Ascending aorta (tissue), 2 donors: ENCODE data around the gene SMYD1. TPM values are rescaled to one million over a fixed set of nuclear protein-coding genes. Genes with fewer than 3 reads are reported as not detected.

Experiments
- DNase-seq, 2 donors: peaks; one replicate each; pipeline ENCODE4 v3.0.0-alpha.2; 2019; ENCODE audit warnings: low spot score in 2 of 2
- H3K27ac ChIP-seq, 2 donors: fragments of 200-600 bp; sonication (generic); one replicate each; pipeline ENCODE4 v1.5.1; 2016 to 2017; ENCODE audit warnings: mild to moderate bottlenecking in 1 of 2
- H3K27me3 ChIP-seq: fragments of 200-600 bp; sonication (generic); one replicate; pipeline ENCODE4 v1.5.1; 2017
- H3K36me3 ChIP-seq, 2 donors: fragments of 200-600 bp; sonication (generic); one replicate each; pipeline ENCODE4 v1.5.1; 2016
- H3K4me1 ChIP-seq, 2 donors: fragments of 200-600 bp; sonication (generic); one replicate each; pipeline ENCODE4 v1.5.1; 2016 to 2017; ENCODE audit warnings: mild to moderate bottlenecking in 1 of 2
- H3K4me3 ChIP-seq, 2 donors: fragments of 200-600 bp; sonication (generic); one replicate each; pipeline ENCODE4 v1.5.1; 2016 to 2017; ENCODE audit warnings: mild to moderate bottlenecking in 1 of 2
- H3K9me3 ChIP-seq, 2 donors: fragments of 200-600 bp; sonication (generic); one replicate each; pipeline ENCODE4 v1.5.1; 2016
- intact Hi-C: fragments of 100-400 bp; cut with DNase I; formaldehyde crosslinking; loops from one replicate; pipeline ENCODE4 v1.15.1; 2023
- total RNA-seq: library from RNA; depleted of rRNA; stranded (reverse); fragments of >200 nt; gene quantifications from one replicate; pipeline ENCODE4 v1.1.0, GENCODE V29; 2016
- TF ChIP-seq, protein P1 (sequence below), 3 experiments: fragments of 200-600 bp in 2 of 3; fragments of 450-650 bp in 1 of 3; sonication (generic) in 2 of 3; IDR thresholded peaks; one replicate each; pipeline ENCODE4 v1.5.1; 2016 to 2019; ENCODE audit warnings: antibody characterized with exemption in 3 of 3, mild to moderate bottlenecking in 1 of 3, moderate library complexity in 1 of 3

Gene SMYD1
- total RNA-seq, 1 donor from 2014 or later, result not detected

DNA sequence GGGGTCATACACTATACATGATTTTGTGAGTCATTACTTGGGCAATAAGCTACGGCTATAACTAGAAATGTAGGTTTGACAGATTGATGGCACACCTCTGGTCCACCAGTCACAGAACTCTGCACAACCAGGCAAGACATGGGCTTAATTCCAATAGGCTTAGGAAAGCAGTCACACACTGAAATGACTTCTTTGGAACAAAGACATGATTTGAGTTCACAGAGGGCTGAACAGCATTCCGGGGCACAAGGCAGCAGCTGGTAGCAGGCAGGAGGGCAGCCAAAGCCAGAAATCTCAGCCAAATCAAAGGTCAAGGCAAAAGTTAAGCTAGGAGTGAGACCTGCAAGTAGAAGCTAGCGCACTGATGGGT, 32.8 kb downstream of the SMYD1 start:
- Histone ChIP-seq H3K27me3 (no peaks in the 10 kb centered on the region), H3K9me3 (no peaks in the 10 kb centered on the region), H3K27ac (no peak overlapping the region), H3K36me3 (no peaks in the 10 kb centered on the region), H3K4me3 (no peak overlapping the region), H3K4me1 (no peaks in the 10 kb centered on the region)
- intact Hi-C loops, result no loop called here
- no peak for DNase-seq
- TF ChIP-seq, protein P1, sequence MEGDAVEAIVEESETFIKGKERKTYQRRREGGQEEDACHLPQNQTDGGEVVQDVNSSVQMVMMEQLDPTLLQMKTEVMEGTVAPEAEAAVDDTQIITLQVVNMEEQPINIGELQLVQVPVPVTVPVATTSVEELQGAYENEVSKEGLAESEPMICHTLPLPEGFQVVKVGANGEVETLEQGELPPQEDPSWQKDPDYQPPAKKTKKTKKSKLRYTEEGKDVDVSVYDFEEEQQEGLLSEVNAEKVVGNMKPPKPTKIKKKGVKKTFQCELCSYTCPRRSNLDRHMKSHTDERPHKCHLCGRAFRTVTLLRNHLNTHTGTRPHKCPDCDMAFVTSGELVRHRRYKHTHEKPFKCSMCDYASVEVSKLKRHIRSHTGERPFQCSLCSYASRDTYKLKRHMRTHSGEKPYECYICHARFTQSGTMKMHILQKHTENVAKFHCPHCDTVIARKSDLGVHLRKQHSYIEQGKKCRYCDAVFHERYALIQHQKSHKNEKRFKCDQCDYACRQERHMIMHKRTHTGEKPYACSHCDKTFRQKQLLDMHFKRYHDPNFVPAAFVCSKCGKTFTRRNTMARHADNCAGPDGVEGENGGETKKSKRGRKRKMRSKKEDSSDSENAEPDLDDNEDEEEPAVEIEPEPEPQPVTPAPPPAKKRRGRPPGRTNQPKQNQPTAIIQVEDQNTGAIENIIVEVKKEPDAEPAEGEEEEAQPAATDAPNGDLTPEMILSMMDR (IDR thresholded peaks at IDR 0.05), result no peak

GRCh38 chr2:88108796-88109195, 41.2 kb downstream of the SMYD1 start:
- TF ChIP-seq, protein P1 (IDR thresholded peaks at IDR 0.05), result no peak
- no peaks in the 10 kb centered on the region for H3K36me3 ChIP-seq
- intact Hi-C loops, result no loop called here

DNA sequence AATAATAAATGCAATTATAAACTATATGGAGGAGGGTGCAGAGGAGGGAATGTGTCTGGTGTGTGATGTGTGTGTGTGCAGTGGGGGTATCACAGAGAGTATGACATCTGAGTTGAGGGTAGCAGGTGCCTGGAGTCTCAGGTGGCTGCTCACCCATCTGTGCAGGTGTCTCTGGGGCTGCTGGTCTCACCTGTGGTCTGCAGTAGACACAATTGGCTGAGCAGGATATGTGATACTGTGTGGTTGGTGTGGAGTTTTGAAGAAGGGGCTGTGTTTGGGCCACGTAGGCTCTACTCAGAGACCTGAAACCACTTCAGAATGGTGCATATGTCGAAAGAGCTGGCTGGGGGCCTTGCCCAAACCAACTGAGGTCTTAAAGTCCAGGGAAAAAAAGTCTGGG, 43.2 kb downstream of the SMYD1 start:
- Histone ChIP-seq H3K4me1 (no peaks in the 10 kb centered on the region), H3K4me3 (no peak overlapping the region), H3K9me3 (no peaks in the 10 kb centered on the region), H3K27me3 (no peaks in the 10 kb centered on the region), H3K27ac (no peak overlapping the region), H3K36me3 (no peaks in the 10 kb centered on the region)
- DNase-seq, result no peak
- TF ChIP-seq, protein P1 (IDR thresholded peaks at IDR 0.05), result no peak
- intact Hi-C loops, result no loop called here

More at GRCh38 chr2:88108796-88109195, 41.2 kb downstream of the SMYD1 start:
- Histone ChIP-seq H3K27ac (no peak overlapping the region), H3K4me3 (no peak overlapping the region), H3K4me1 (no peaks in the 10 kb centered on the region), H3K27me3 (no peaks in the 10 kb centered on the region), H3K9me3 (no peaks in the 10 kb centered on the region)
- no peak for DNase-seq

GRCh38 chr2:88113069-88113468, 45.4 kb downstream of the SMYD1 start:
- DNase-seq, result no peak
- H3K36me3 ChIP-seq, result no peaks in the 10 kb centered on the region
- TF ChIP-seq, protein P1 (IDR thresholded peaks at IDR 0.05), result no peak
- H3K9me3 ChIP-seq, result no peaks in the 10 kb centered on the region
- no peak overlapping the region for H3K4me3 ChIP-seq
- H3K4me1 ChIP-seq, result no peaks in the 10 kb centered on the region
- no peaks in the 10 kb centered on the region for H3K27me3 ChIP-seq
- intact Hi-C loops, result no loop called here
- H3K27ac ChIP-seq, result no peak overlapping the region

DNA sequence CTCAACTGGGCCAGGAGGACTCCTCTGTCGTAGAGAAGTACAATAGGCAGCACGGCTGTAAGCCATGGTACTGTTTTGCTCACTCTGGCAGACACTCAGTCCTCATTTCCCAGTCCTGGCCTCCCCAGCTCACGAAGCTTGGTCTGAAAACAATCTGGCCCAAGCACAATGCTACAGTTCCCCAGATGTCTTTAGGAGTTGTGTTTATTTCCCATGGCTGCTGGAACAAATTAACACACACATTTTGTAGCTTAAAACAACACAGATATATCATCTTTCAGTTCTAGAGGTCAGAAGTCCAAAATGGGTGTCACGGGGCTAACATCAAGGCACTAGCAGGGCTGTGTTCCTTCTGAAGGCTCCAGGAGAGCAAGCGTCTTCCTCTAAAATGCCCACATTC, 47.3 kb downstream of the SMYD1 start:
- TF ChIP-seq, protein P1 (IDR thresholded peaks at IDR 0.05), result no peak
- no peaks in the 10 kb centered on the region for H3K9me3 ChIP-seq
- intact Hi-C loops, result no loop called here
- H3K27ac ChIP-seq, result no peak overlapping the region
- H3K36me3 ChIP-seq, result no peaks in the 10 kb centered on the region
- DNase-seq, result no peak
- H3K4me1 ChIP-seq, result no peaks in the 10 kb centered on the region
- no peaks in the 10 kb centered on the region for H3K27me3 ChIP-seq
- no peak overlapping the region for H3K4me3 ChIP-seq

- DNase-seq, result no peak
- Histone ChIP-seq H3K27ac (no peak overlapping the region), H3K4me1 (no peaks in the 10 kb centered on the region), H3K27me3 (no peaks in the 10 kb centered on the region), H3K36me3 (no peaks in the 10 kb centered on the region), H3K4me3 (no peak overlapping the region), H3K9me3 (no peaks in the 10 kb centered on the region)
- intact Hi-C loops, result no loop called here
- TF ChIP-seq, protein P1 (IDR thresholded peaks at IDR 0.05), result no peak
Measured at GRCh38 chr2:88115825-88116518, 48.3 kb downstream of the SMYD1 start.
